ENCODE measurements around the gene BRD4. TPM values are rescaled to one million over a fixed set of nuclear protein-coding genes. Genes with fewer than 3 reads are reported as not detected.

Gene BRD4
- total and polyA plus RNA-seq, 10 of the 15 experiments (the other 5 are each of a cell fraction or from before 2014, with no cell fraction given) = 5.3 to 84.4 (median 11.8) TPM

GRCh38 chr19:15379083-15379998 is 47.0 kb upstream of the BRD4 start, which contains the start of gene AKAP8 (continued):
- TF ChIP-seq E2F8 (IDR thresholded peaks at IDR 0.05; ENCODE audit: low read depth, partially characterized antibody) (no peak), TCF3 (IDR thresholded peaks at IDR 0.05; ENCODE audit: borderline replicate concordance, insufficient read depth, low read depth, low read length) (no peak), MTA3 (IDR thresholded peaks at IDR 0.05; ENCODE audit: borderline replicate concordance, low read length) (peak; percentile 77; the same call in 1 of the 2 replicates), YY1 (IDR thresholded peaks at IDR 0.05; ENCODE audit: low read depth, low read length) (peak; percentile 96), HDAC6 (IDR thresholded peaks at IDR 0.05; ENCODE audit: unreplicated experiment) (no peak), ZBTB33 (IDR thresholded peaks at IDR 0.05) (no peak), LARP7 (IDR thresholded peaks at IDR 0.05) (peak; percentile 54), TAF1 (IDR thresholded peaks at IDR 0.05; ENCODE audit: borderline replicate concordance, low read depth, low read length) (peak; percentile 73; the same call in 1 of the 2 replicates), ZZZ3 (IDR thresholded peaks at IDR 0.05; ENCODE audit: control insufficient read depth, insufficient read length, low read depth) (no peak), WRNIP1 (IDR thresholded peaks at IDR 0.05; ENCODE audit: borderline replicate concordance, low read depth, low read length) (no peak), NBN (IDR thresholded peaks at IDR 0.05) (no peak), PBX3 (IDR thresholded peaks at IDR 0.05; ENCODE audit: insufficient replicate concordance, low read depth, low read length) (peak; percentile 98), SRF (IDR thresholded peaks at IDR 0.05; ENCODE audit: low read depth in 2 of 2, low read length in 2 of 2) (no peak), ASH2L (IDR thresholded peaks at IDR 0.05; ENCODE audit: borderline replicate concordance, low read depth) (no peak), HDAC2 (IDR thresholded peaks at IDR 0.05) (no peak), ESRRA (IDR thresholded peaks at IDR 0.05; ENCODE audit: low read length) (no peak), SP1 (IDR thresholded peaks at IDR 0.05; ENCODE audit: low read depth, low read length) (peak; percentile 92), ZNF622 (IDR thresholded peaks at IDR 0.05) (no peak), CEBPB (IDR thresholded peaks at IDR 0.05; ENCODE audit: borderline replicate concordance in 1 of 2, low read depth in 2 of 2, low read length in 2 of 2) (no peak), CTCF (IDR thresholded peaks at IDR 0.05 in 2 of 3, conservative IDR thresholded peaks at IDR 0.05 in 1 of 3; ENCODE audit: control insufficient read depth in 2 of 3, extremely low read depth in 1 of 3, insufficient read depth in 1 of 3, low read depth in 3 of 3, low read length in 3 of 3) (no peak), KLF5 (IDR thresholded peaks at IDR 0.05; ENCODE audit: partially characterized antibody) (peak; percentile 90)
